DMS 273 (cell line): Measurements from ENCODE around the gene TRIO.

ENCODE experiments used
- DNase-seq: peaks from one replicate; lab custom pipeline; 2025; ENCODE audit not compliant: unreplicated experiment; lab: John Stamatoyannopoulos, UW

TRIO gene

DNA sequence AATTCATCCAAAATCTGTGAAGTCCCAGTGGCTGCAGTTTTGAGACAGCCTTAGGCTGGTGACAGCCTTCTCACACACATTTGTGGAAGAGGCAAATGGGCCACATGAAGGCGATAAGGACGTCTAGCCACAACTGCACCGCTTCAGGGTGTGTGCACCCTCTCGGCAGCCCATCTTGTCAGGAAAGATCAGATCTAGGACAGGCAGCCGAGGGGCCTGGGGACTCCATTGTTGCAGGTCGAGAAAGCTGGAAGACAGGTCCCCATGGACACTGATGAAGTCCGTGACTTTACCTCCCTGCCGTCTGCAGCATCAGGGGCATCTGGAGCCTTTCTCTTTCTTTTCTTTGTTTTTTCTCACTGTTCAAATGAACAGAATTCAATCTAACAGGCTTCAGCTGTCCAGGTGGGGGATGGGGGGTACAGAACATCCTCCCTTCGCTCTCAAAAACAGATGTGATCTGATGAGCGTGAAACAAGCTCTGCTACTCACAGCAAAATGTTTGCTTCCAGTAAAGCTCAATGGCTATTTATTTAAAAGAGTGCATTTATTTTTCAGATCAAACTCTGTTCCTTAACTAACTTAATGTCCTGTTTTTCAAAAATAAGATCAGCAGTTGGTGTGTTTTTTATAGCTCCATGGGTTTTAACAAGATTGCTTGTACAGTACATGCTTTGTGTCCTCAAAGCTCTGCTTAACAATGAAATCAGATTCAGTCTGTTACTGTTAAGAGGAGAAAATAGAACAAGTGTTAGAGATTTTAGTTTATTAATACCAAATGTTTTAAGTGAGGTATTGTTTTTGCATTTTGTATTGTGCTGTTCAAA lies 326.6 kb downstream of the TRIO start:
- no peak for DNase-seq

- DNase-seq = no peak
Observed at GRCh38 chr5:14471507-14471906, 328.4 kb downstream of the TRIO start.

- DNase-seq = no peak
Observed at GRCh38 chr5:14472986-14473567, 329.9 kb downstream of the TRIO start.

DNA sequence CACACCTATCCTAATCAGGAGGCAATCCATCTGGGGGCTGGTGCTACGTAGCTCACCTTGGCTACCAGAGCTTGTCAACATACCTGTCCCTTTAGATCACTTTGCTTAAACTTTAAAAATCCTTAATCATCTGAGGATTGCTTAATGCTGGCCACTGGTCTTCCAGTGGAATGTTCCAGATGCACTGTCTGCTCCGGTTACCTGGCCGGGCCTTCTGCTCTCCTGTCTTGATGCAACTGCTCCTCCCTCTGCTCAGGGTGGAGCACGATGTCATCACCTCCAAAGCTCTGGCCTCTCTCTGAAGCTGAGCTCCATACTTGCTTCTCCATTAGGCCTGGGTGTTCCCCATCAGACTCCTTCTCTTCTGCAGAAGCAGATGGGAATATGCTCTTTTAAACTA lies 331.9 kb downstream of the TRIO start:
- DNase-seq = no peak

GRCh38 chr5:14476786-14477435 lies 333.8 kb downstream of the TRIO start:
- no peak for DNase-seq

- no peak for DNase-seq
Observed at GRCh38 chr5:14479143-14479696, 336.1 kb downstream of the TRIO start.

- DNase-seq = no peak
Observed at GRCh38 chr5:14481349-14481748, 338.2 kb downstream of the TRIO start.

DNA sequence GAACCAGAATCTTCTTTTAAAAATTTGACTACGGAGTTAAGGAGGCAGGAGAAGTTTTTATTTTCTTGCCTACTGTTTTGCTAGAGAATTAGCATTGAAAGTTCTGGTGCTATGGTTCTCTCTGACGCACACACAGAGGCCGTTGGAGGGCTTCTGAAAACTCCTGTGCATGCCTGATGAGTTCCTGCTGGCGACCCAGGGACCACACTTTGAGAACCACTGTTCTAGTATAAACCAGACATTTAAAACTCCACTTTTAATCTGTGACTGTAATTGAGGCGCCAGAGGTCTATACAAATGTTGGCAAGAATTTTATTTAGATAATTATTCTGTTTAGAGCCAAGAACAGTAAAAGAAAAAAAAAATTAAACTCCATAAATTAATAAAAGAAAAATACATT lies 338.9 kb downstream of the TRIO start:
- DNase-seq = no peak

GRCh38 chr5:14483504-14484157 lies 340.5 kb downstream of the TRIO start:
- DNase-seq = no peak

DNA sequence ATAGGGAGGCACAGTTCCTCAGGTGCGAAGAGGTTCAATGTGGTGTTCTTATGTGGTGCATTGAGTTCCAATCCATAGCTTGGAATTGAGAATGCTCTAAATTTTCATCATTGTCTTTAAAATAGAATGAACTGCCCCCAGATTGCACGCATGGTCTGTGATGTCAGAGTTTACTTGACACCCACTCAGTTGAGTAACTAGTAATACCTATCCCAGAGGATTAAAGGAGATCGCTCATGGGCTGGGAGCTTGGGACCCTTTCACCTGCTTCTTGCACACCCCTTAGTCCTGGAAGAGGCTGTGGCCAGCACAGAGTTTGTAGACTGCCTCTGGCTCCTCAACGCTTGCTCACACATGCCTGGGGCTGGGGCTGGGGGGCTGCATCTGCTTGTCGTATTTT lies 343.3 kb downstream of the TRIO start:
- DNase-seq = no peak

GRCh38 chr5:14486996-14487896 lies 344.1 kb downstream of the TRIO start:
- DNase-seq = no peak

DNA sequence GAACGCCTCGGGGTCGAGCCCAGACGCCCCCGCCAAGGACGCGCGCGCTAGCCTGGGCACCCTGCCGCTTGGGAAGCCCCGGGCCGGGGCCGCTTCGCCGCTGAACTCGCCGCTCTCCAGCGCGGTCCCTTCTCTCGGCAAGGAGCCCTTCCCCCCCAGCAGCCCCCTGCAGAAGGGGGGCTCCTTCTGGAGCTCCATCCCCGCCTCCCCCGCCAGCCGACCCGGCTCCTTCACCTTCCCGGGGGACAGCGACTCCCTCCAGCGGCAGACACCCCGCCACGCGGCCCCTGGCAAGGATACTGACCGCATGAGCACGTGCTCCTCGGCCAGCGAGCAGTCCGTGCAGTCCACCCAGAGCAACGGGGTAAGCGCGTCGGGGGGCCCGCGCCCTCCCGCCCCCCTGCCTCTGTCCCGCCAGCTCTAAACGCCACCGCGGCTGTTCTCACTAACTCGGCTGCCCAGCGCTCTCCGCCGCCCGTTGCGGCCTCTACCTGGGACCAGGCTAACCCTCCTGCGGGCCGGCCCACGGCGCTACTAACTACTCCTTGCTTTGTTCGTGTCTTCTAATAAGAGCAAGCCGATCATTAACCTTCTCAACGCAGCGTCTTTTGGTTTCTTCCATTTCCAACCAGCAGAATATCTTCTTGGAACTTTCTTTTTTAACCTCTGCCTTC lies 344.9 kb downstream of the TRIO start:
- DNase-seq = no peak

DNA sequence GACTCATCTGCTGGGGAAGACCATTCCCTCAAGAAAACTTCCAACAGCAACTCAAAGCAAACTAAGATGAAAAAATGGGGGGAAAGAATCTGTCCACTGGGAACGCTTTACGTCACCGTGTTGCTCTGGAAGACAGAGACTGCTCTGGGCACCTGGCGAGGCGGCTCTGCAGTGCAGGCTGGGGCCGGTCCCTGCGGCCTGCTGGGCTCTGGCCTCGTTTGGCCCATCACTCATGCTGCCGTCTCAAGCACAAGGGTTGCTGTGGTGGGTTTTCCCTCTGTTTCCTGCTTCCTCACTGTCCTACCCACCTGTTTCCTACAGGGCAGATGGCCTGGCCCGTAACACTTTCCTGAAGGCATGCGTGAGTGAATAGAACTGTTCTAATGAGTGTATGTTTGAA lies 345.6 kb downstream of the TRIO start:
- DNase-seq = no peak

DNA sequence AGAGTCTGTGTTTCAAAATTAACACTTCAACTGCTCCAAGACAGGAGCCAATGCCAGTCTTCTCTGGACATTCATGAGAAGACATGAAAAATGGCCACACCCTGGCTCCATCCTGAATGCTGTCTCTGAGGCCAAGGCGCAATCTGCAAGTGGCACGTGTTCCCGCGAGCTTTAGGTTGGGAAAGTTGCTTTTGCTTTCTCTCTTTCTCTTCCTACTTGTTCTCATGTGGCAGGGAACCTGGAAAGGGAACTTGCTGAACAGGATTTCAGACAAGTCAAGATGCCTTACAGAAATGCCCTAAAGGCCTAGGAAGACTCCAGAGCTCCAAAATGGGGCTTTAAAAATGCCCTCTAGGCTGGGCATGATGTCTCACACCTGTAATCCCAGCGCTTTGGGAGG lies 346.5 kb downstream of the TRIO start:
- DNase-seq = no peak

DNA sequence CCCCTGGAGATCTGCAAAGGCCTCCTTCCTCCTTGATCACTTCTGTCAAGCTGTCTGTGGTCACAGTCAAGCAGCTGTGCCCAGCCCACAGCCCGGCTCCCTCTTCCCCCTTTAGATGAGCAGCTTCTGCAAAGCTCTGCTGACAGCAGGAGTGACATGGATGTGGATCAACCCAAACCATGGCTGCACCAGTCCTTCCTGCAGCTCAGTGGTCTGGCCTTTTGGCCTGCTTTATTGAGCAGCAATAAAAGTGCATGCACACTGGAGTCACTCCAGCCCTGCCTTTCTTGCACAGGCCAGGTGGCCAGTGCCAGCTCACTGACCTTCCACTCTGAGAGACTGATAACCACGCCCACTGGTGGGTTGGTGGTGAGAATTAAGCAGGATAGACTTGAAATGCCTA lies 347.2 kb downstream of the TRIO start:
- DNase-seq = no peak

DNA sequence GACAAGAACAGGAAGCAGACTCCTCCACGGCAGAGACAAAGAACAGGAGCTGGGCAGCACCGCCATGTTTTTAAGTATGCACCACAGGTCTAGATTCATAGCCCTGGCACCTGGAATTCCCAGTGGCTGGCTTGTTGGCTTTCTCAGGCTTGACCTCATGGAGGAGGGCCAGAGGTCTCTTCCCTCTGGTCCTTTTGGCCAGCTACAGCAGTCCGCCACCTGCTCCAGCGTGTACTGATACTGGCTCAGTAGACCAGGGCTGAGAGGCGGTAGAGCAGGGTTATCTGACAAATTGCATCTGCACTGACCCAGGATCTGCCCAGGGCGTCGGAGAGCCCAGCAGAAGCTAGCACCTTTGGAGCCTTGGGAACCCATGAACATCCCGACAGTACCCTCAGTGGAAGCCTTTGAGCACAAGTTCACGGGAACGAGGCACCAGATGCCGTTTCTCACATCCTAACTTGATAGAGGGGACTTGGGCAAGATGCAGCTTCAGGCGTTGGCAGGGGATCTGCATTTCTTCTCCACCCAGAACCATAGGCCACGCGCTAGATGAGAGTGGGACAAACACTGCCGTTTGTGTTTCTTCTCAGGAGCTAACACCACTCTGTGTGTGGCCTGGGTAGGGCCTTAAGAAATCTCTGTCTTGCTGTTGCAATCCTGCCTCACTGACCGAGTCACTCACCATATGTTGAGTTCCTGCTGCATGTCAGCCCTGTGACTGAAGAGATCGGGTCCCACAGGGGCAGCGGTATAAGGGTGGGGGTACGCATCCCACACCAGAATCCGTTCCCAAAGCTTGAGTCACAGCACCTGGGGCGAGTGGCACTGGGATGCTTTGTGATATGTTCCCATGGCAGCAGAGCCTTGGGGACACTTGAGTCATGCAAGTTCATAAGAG lies 348.1 kb downstream of the TRIO start:
- no peak for DNase-seq

- DNase-seq = no peak
Observed at GRCh38 chr5:14492331-14492964, 349.3 kb downstream of the TRIO start.

DNA sequence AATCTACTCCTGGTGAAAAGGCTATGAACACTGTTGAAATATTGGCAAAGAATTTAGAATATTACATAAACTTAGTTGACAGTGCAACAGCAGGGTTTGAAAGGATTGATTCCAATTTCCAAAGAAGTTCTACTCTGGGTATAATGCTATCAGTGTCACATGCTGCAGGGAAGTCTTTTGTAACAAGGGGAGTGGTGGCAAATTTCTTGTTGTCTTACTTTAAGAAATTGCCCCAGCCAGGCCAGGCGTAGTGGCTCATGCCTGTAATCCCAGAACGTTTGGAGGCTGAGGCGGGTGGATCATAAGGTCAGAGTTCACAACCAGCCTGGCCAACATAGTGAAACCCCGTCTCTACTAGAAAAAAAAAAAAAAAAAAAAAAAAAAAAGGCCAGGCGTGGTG lies 352.2 kb downstream of the TRIO start:
- no peak for DNase-seq
